ENCODE measurements around the gene TUBGCP6. TPM values are rescaled to one million over a fixed set of nuclear protein-coding genes. Genes with fewer than 3 reads are reported as not detected.

The TUBGCP6 gene
- total RNA-seq, 1 experiment from 2014 or later = 31.3 TPM

DNA sequence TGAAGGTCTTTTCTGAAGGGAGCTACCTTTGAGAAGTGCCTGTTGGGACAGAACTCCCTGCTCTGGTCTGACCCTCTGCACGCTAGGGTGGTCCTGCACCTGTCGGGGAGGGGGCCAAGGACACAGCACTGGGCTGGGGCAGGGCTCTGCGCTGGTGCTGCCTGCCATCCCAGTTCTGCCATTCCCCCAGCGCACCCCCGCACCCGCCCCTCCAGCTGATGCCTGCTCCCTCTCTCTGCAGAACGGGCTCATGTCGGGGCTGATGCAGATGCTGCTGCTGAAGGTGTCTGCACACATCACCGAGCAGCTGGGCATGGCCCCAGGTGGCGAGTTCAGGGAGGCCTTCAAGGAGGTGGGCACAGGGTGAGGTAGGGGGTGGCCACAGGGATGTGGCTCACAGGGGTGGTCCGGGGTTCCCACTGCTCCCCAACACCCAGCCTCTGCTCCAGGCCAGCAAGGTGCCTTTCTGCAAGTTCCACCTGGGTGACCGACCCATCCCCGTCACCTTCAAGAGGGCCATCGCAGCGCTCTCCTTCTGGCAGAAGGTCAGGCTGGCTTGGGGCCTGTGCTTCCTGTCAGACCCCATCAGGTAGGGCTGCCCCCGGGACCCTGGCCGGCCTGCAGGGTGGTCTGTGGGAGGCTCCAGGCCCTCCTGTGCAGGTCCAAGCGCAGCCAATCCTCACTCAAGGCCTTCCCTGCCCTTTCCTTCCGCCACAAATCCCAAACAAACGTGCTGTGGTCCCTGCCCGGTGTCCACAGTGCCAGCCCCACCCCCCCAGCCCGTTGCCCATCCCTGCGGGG lies 47.6 kb downstream of the TUBGCP6 start:
- ATAC-seq = no peak
- Histone ChIP-seq H3K27ac (ENCODE audit: low read length) (no peak overlapping the region), H3K9me3 (ENCODE audit: control insufficient read depth, insufficient read depth, low read depth, low read length) (no peaks in the 10 kb centered on the region), H3K4me3 (ENCODE audit: low read depth in 2 of 2, low read length in 2 of 2) (no peak overlapping the region), H3K36me3 (ENCODE audit: control insufficient read depth, insufficient read depth, low read length) (no peaks in the 10 kb centered on the region; the same call in 1 of the 2 replicates), H3K27me3 (ENCODE audit: control insufficient read depth, insufficient read depth, low read length) (no peaks in the 10 kb centered on the region), H3K4me1 (ENCODE audit: control insufficient read depth, insufficient read depth, low read length) (peaks cover 8% of the 10 kb centered on the region; the same call in 1 of the 2 replicates)
- in situ Hi-C loops (cut with HindIII; ENCODE audit: low pct_unique_long_range_greater_than_20kb, low sequenced_read_pairs) (no loop called here), intact Hi-C loops (cut with micrococcal nuclease; ENCODE audit: unreplicated experiment) (no loop called here)
- ChIA-PET POLR2A (no interaction called here), CTCF (no interaction called here)
- BruUV-seq (replicated peaks) = no TSS peak
- DNase-seq (ENCODE audit: low read depth, low spot score) = no peak
- no peak for TF ChIP-seq POLR2AphosphoS5 (IDR thresholded peaks at IDR 0.05; ENCODE audit: low read depth, low read length)
- no peak for TF ChIP-seq SIN3A (IDR thresholded peaks at IDR 0.05; ENCODE audit: borderline replicate concordance, insufficient read depth, low read depth, low read length)
- TF ChIP-seq, protein P1, sequence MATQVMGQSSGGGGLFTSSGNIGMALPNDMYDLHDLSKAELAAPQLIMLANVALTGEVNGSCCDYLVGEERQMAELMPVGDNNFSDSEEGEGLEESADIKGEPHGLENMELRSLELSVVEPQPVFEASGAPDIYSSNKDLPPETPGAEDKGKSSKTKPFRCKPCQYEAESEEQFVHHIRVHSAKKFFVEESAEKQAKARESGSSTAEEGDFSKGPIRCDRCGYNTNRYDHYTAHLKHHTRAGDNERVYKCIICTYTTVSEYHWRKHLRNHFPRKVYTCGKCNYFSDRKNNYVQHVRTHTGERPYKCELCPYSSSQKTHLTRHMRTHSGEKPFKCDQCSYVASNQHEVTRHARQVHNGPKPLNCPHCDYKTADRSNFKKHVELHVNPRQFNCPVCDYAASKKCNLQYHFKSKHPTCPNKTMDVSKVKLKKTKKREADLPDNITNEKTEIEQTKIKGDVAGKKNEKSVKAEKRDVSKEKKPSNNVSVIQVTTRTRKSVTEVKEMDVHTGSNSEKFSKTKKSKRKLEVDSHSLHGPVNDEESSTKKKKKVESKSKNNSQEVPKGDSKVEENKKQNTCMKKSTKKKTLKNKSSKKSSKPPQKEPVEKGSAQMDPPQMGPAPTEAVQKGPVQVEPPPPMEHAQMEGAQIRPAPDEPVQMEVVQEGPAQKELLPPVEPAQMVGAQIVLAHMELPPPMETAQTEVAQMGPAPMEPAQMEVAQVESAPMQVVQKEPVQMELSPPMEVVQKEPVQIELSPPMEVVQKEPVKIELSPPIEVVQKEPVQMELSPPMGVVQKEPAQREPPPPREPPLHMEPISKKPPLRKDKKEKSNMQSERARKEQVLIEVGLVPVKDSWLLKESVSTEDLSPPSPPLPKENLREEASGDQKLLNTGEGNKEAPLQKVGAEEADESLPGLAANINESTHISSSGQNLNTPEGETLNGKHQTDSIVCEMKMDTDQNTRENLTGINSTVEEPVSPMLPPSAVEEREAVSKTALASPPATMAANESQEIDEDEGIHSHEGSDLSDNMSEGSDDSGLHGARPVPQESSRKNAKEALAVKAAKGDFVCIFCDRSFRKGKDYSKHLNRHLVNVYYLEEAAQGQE (IDR thresholded peaks at IDR 0.05; ENCODE audit: insufficient read depth in 1 of 2, low read depth in 2 of 2, low read length in 1 of 2) = no peak
- TF ChIP-seq CTCF (IDR thresholded peaks at IDR 0.05) = no peak

DNA sequence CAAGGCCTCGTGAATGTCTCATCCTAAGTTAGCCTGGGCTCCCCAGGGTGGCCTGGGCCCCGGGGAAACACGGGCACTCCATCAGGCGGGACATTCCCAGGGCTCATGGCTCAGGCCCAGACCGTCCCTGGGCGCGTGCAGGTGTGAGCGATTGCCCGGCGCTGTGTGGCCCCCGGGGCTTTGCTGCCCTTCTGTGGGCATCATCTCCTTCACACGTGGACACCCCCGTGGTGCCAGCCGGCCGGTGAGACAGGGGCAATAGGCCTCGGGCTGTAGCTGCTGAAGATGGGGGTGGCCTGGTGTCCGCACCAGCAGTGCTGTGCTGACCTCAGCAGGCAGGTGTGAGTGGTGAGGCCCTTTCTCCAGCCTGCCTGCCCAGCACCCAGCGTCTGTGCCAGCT lies 48.6 kb downstream of the TUBGCP6 start:
- H3K4me3 ChIP-seq (ENCODE audit: low read depth in 2 of 2, low read length in 2 of 2) = no peak overlapping the region
- in situ Hi-C loops (cut with HindIII; ENCODE audit: low pct_unique_long_range_greater_than_20kb, low sequenced_read_pairs) = no loop called here
- no peak for ATAC-seq
- intact Hi-C loops (cut with micrococcal nuclease; ENCODE audit: unreplicated experiment) = no loop called here
- DNase-seq (ENCODE audit: low read depth, low spot score) = no peak
- H3K4me1 ChIP-seq (ENCODE audit: control insufficient read depth, insufficient read depth, low read length) = peaks cover 10% of the 10 kb centered on the region
- POLR2A ChIA-PET = no interaction called here
- no peak for TF ChIP-seq TCF7L2 (IDR thresholded peaks at IDR 0.05; ENCODE audit: low read depth, low read length)
- TF ChIP-seq POLR2AphosphoS5 (IDR thresholded peaks at IDR 0.05; ENCODE audit: low read depth, low read length) = no peak
- TF ChIP-seq, protein P1 (IDR thresholded peaks at IDR 0.05; ENCODE audit: insufficient read depth in 1 of 2, low read depth in 2 of 2, low read length in 1 of 2) = no peak
- no peak for TF ChIP-seq SIN3A (IDR thresholded peaks at IDR 0.05; ENCODE audit: borderline replicate concordance, insufficient read depth, low read depth, low read length)
- no peak for TF ChIP-seq CTCF (IDR thresholded peaks at IDR 0.05)
- no peaks in the 10 kb centered on the region; the same call in 1 of the 2 replicates for H3K36me3 ChIP-seq (ENCODE audit: control insufficient read depth, insufficient read depth, low read length)
- no peak overlapping the region for H3K27ac ChIP-seq (ENCODE audit: low read length)
- H3K27me3 ChIP-seq (ENCODE audit: control insufficient read depth, insufficient read depth, low read length) = no peaks in the 10 kb centered on the region
- H3K9me3 ChIP-seq (ENCODE audit: control insufficient read depth, insufficient read depth, low read depth, low read length) = no peaks in the 10 kb centered on the region
- CTCF ChIA-PET = no interaction called here
- BruUV-seq (replicated peaks) = no TSS peak
